HG02610 (cell line): ENCODE results near the gene ROCK2.
"Not testable (repeated sequence)": the region's sequence is repeated elsewhere in the genome, so short reads cannot be mapped to it uniquely, and the experiment has no call there.

ENCODE experiments used
- ATAC-seq: cut with Tn5 transposase; IDR thresholded peaks from one replicate; pipeline ENCODE4 v1.9.1; 2021; ENCODE audit warnings: mild to moderate bottlenecking, moderate library complexity; ENCODE audit not compliant: unreplicated experiment

ROCK2 gene

GRCh38 chr2:11279398-11279797, 65.0 kb downstream of the ROCK2 start:
- no peak for ATAC-seq

GRCh38 chr2:11278219-11278618, 66.2 kb downstream of the ROCK2 start:
- no peak for ATAC-seq

GRCh38 chr2:11275910-11276309, 68.5 kb downstream of the ROCK2 start:
- no peak for ATAC-seq

- ATAC-seq: no peak
These were observed 73.5 kb downstream of the ROCK2 start for GRCh38 chr2:11270891-11271290.

- no peak for ATAC-seq
These were observed 76.5 kb downstream of the ROCK2 start for GRCh38 chr2:11267931-11268330.

GRCh38 chr2:11264818-11265217, 79.6 kb downstream of the ROCK2 start:
- ATAC-seq: no peak

GRCh38 chr2:11264007-11264406, 80.4 kb downstream of the ROCK2 start:
- ATAC-seq: no peak

GRCh38 chr2:11263177-11263576, 81.3 kb downstream of the ROCK2 start:
- no peak for ATAC-seq

GRCh38 chr2:11262438-11262837, 82.0 kb downstream of the ROCK2 start:
- not testable (repeated sequence) for ATAC-seq

GRCh38 chr2:11261564-11261963, 82.9 kb downstream of the ROCK2 start:
- ATAC-seq: not testable (repeated sequence)

GRCh38 chr2:11260979-11261378, 83.5 kb downstream of the ROCK2 start:
- ATAC-seq: no peak

- peak; percentile 62 for ATAC-seq
These were observed 86.5 kb downstream of the ROCK2 start for GRCh38 chr2:11257964-11258363.

GRCh38 chr2:11257078-11257477, 87.4 kb downstream of the ROCK2 start:
- no peak for ATAC-seq

GRCh38 chr2:11256166-11256565, 88.3 kb downstream of the ROCK2 start:
- ATAC-seq: no peak

- no peak for ATAC-seq
These were observed 90.3 kb downstream of the ROCK2 start for GRCh38 chr2:11254100-11254536.

GRCh38 chr2:11252458-11252857, 92.0 kb downstream of the ROCK2 start:
- ATAC-seq: not testable (repeated sequence)

- ATAC-seq: no peak
These were observed 93.8 kb downstream of the ROCK2 start for GRCh38 chr2:11250400-11251196.

- ATAC-seq: no peak
These were observed 99.1 kb downstream of the ROCK2 start for GRCh38 chr2:11245322-11245721.

GRCh38 chr2:11244091-11244826, 100.2 kb downstream of the ROCK2 start:
- ATAC-seq: no peak

- no peak for ATAC-seq
These were observed 100.9 kb downstream of the ROCK2 start for GRCh38 chr2:11243512-11243911.

GRCh38 chr2:11242542-11243174, 101.8 kb downstream of the ROCK2 start:
- ATAC-seq: no peak
